ENCODE measurements around the gene SLC20A1. TPM values are rescaled to one million over a fixed set of nuclear protein-coding genes. Genes with fewer than 3 reads are reported as not detected.
A peak's percentile ranks its signal among the peaks of the same experiment; 100 is the strongest.

The SLC20A1 gene
- total RNA-seq, 1 donor from 2014 or later = 36.6 TPM

DNA sequence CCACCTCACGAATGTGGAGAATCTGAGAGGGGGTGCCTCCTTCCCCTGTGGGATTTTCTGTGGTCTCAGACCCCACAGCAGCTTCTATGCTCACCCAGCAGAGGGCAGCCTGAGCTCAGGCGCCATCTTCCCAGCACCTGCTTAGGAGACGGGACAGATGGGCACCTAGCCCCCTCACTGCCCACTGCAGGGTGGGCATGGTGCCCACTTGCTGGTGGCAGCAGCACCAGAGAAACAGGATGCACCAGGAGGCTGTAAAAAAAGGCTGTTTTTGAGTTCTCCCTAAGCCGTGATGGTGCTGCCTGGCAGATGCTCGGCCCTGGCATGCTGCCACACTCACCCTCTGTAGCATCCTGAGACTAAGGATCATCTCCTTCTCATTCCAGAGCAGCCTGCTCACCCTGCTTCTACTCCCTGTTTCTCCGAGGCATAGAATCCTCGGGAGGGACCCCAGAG, 19.1 kb upstream of the SLC20A1 start:
- no peaks in the 10 kb centered on the region for H3K9me3 ChIP-seq
- no peak for DNase-seq (ENCODE audit: extremely low spot score in 2 of 2)
- intact Hi-C loops (cut with DNase I) = loop anchor here (10.0 kb wide), 1 partner anchor 98 kb away; the partner anchor contains the start of gene NT5DC4
- no peaks in the 10 kb centered on the region for H3K36me3 ChIP-seq
- H3K27ac ChIP-seq = peak overlapping the region; percentile 46
- peaks cover 20% of the 10 kb centered on the region for H3K4me1 ChIP-seq
- no peaks in the 10 kb centered on the region for H3K27me3 ChIP-seq
- TF ChIP-seq, protein P1, sequence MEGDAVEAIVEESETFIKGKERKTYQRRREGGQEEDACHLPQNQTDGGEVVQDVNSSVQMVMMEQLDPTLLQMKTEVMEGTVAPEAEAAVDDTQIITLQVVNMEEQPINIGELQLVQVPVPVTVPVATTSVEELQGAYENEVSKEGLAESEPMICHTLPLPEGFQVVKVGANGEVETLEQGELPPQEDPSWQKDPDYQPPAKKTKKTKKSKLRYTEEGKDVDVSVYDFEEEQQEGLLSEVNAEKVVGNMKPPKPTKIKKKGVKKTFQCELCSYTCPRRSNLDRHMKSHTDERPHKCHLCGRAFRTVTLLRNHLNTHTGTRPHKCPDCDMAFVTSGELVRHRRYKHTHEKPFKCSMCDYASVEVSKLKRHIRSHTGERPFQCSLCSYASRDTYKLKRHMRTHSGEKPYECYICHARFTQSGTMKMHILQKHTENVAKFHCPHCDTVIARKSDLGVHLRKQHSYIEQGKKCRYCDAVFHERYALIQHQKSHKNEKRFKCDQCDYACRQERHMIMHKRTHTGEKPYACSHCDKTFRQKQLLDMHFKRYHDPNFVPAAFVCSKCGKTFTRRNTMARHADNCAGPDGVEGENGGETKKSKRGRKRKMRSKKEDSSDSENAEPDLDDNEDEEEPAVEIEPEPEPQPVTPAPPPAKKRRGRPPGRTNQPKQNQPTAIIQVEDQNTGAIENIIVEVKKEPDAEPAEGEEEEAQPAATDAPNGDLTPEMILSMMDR (IDR thresholded peaks at IDR 0.05) = peak; percentile 25 to 93 (median 72)
- TF ChIP-seq POLR2AphosphoS5 (IDR thresholded peaks at IDR 0.05; ENCODE audit: insufficient read depth in 1 of 2, low read depth in 1 of 2) = peak in 1 of 2 donors; percentile 62
- TF ChIP-seq POLR2A (IDR thresholded peaks at IDR 0.05) = no peak
- H3K4me3 ChIP-seq = peak overlapping the region in 1 of 2 donors; percentile 27

DNA sequence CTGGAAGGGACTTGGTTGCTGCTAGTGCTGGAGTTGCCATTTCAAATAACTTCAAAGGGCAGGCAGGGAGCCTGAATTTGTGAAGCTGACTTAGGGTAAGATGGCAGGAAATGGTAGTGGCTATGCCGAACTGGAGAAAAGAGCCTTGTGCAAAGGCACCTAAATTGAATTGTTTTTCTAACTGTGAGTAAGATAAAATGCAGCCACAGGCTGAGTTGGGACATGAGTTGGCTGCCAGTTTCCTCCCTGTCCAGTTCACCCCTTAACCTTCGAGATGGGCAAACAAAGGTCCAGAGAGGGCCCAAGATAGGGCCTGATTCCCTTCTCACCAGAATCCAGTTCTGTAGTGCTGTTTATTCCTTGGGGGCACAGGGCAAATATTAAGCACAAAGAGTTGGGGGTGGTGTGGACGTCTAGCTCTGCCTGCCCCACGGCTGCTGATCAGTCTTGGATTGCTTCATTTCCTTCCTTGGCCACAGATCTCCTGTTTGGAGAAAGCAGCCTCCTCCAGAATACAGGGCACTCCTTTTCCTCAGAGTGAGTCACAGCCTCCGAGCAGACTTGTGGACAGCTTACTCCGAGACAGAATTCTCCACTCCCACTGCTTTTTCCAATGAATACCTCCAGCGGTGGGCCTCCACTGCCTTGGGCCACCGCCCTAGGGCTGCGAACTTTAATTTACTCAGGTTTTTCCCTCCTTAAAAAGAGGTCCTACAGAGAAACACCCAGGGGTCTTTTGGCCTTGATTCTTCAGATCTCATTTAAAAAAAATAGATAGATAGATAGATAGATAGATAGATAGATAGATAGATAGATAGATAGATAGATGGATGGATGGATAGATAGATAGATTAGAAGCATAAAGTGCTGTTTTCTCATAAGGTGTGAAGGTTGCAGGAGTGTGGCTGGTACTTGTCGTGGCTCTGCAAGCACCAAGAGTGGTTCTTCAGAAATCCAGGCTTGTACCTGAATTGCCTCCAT, 18.4 kb upstream of the SLC20A1 start:
- H3K4me3 ChIP-seq = peak overlapping the region in 1 of 2 donors; percentile 27
- intact Hi-C loops (cut with DNase I) = loop anchor here (10.0 kb wide), 1 partner anchor 97 kb away; the partner anchor contains the start of gene NT5DC4

DNA sequence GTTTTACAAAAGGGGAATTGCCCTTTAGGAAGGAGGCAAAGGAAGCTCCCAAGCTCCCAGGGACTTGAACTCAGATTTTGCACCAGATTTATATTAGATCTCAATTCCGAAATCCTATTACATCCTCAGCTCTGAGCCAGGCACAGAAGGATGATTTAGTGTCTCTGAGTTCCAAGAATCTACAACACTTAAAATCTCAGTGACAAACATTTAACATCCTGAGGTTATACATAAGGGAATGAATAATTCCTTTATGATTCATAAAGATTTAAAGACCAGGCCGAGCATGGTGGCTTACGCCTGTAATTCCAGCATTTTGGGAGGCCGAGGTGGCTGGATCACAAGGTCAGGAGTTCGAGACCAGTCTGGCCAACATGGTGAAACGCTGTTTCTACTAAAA, 16.5 kb upstream of the SLC20A1 start:
- Histone ChIP-seq H3K4me1 (peaks cover 20% of the 10 kb centered on the region), H3K27ac (no peak overlapping the region), H3K4me3 (no peak overlapping the region), H3K27me3 (no peaks in the 10 kb centered on the region), H3K36me3 (no peaks in the 10 kb centered on the region), H3K9me3 (no peaks in the 10 kb centered on the region)
- DNase-seq (ENCODE audit: extremely low spot score in 2 of 2) = no peak
- intact Hi-C loops (cut with DNase I) = loop anchor here (10.0 kb wide), 1 partner anchor 96 kb away; the partner anchor contains the start of gene NT5DC4
- TF ChIP-seq, protein P1 (IDR thresholded peaks at IDR 0.05) = no peak
- TF ChIP-seq POLR2A (IDR thresholded peaks at IDR 0.05) = no peak
- no peak for TF ChIP-seq POLR2AphosphoS5 (IDR thresholded peaks at IDR 0.05; ENCODE audit: insufficient read depth in 1 of 2, low read depth in 1 of 2)

More for the DNA sequence above, 18.4 kb upstream of the SLC20A1 start:
- peak overlapping the region; percentile 46 for H3K27ac ChIP-seq
- TF ChIP-seq, protein P1 (IDR thresholded peaks at IDR 0.05) = no peak
- TF ChIP-seq POLR2AphosphoS5 (IDR thresholded peaks at IDR 0.05; ENCODE audit: insufficient read depth in 1 of 2, low read depth in 1 of 2) = peak in 1 of 2 donors; percentile 53
- TF ChIP-seq POLR2A (IDR thresholded peaks at IDR 0.05) = no peak
- no peaks in the 10 kb centered on the region for H3K36me3 ChIP-seq
- no peaks in the 10 kb centered on the region for H3K9me3 ChIP-seq
- H3K4me1 ChIP-seq = peaks cover 20% of the 10 kb centered on the region
- no peaks in the 10 kb centered on the region for H3K27me3 ChIP-seq
- DNase-seq (ENCODE audit: extremely low spot score in 2 of 2) = no peak

DNA sequence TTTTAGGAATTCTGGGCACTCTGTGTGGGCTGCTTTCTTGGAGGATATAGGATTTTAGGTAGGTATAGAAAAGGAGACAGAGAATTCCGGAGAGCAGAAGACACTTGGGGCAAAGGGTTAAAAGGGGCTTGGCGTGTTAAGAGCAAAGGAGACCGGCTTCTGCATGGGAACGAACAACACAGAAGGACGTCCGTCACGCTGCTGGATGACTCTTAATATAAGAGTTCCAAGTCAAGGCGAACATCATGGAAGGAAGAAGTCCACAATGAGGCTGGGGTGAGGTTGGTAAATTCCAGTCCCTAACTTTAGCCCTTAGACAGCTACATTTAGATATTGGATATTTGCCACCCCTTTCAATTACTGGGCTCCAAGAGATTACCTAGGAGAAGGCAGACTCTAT, 15.9 kb upstream of the SLC20A1 start:
- Histone ChIP-seq H3K27ac (no peak overlapping the region), H3K9me3 (no peaks in the 10 kb centered on the region), H3K4me3 (no peak overlapping the region), H3K36me3 (no peaks in the 10 kb centered on the region), H3K4me1 (peaks cover 20% of the 10 kb centered on the region), H3K27me3 (no peaks in the 10 kb centered on the region)
- no peak for DNase-seq (ENCODE audit: extremely low spot score in 2 of 2)
- no peak for TF ChIP-seq POLR2AphosphoS5 (IDR thresholded peaks at IDR 0.05; ENCODE audit: insufficient read depth in 1 of 2, low read depth in 1 of 2)
- no peak for TF ChIP-seq POLR2A (IDR thresholded peaks at IDR 0.05)
- TF ChIP-seq, protein P1 (IDR thresholded peaks at IDR 0.05) = no peak
- intact Hi-C loops (cut with DNase I) = loop anchor here (5.0 to 10.0 kb wide), 2 partner anchors 78 to 95 kb away; partner anchors contain the start of gene NT5DC4

Data from vagina (tissue), 2 donors.